Kidney glomerular epithelial cell (primary cell): ENCODE results near the gene NOS1AP.
"Not testable (repeated sequence)": the region's sequence is repeated elsewhere in the genome, so short reads cannot be mapped to it uniquely, and the experiment has no call there.

Experiments
- DNase-seq: peaks from one replicate; lab custom pipeline; 2025; lab: John Stamatoyannopoulos, UW

NOS1AP gene

DNA sequence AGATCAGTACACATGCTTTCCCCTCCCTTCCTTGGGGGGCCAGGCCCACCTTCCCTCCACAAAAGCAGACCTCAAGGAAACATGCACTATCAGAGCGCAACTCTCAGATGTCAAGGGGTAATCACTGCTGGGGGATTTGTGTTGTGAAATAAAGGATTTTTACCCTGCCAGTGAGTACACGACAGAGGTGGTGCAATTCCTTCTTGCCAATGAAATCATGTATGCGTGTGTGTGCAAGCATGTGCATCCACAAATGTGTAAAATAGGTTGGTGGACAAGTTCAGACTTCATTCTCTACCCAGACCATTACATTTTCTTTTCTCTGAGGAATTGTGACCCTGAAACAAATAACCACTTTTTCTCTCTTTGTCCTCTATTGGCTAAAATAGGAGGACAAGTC lies 9.8 kb upstream of the NOS1AP start:
- no peak for DNase-seq

DNA sequence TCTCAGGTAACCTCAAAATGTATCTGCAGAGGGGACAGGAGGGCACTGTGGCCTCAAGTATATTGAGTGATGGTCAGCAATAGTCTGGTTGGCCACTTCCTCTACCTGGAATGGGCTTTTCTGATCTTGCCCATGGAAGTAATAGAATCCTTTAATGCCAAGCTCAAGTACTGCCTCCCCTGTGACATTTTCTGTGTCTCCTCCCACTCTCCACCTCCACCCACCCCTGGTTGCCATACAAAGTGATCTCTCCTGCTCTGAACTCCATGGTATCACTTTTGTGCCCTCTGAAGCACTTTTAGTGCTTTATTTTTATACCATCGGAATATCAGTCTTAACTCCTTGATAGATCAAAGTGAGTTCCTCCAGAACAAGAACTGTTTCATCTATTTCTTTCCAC lies 9.2 kb upstream of the NOS1AP start:
- no peak for DNase-seq

- no peak for DNase-seq
Measured at GRCh38 chr1:162062542-162063015, 6.9 kb upstream of the NOS1AP start.

- DNase-seq, result no peak
Measured at GRCh38 chr1:162065016-162065415, 4.5 kb upstream of the NOS1AP start.

DNA sequence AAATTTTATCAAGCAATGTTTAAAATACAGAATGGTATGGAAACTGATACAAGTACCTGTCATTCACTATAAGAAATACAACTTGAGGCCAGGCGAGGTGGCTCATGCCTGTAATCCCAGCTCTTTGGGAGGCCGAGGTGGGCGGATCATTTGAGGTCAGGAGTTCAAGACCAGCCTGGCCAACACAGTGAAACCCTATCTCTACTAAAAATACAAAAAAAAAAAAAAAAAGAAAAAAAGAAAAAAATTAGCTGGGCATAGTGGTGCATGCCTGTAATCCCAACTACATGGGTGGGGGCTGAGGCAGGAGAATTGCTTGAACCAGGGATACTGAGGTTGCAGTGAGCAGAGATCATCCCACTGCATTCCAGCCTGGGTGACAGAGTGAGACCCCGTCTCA lies 2.7 kb upstream of the NOS1AP start:
- DNase-seq, result not testable (repeated sequence)

DNA sequence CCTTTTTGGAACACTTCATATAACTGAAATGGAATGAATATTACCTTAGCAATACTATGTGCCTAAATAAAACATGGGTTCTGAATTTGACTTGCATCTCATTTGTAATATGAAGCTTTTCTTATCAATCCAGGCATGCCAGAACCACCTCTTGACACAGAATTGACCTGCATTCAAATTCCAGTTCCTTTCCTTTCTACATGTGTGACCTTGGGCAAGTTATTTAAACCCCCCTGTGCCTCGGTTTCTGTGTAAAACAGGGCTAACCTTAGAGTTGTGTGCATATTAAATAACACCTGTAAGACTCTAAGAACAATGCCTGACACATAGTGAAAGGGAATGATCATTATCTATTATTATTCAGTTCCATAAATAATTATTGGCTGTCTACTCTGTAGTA lies 2.0 kb upstream of the NOS1AP start:
- DNase-seq, result no peak

DNA sequence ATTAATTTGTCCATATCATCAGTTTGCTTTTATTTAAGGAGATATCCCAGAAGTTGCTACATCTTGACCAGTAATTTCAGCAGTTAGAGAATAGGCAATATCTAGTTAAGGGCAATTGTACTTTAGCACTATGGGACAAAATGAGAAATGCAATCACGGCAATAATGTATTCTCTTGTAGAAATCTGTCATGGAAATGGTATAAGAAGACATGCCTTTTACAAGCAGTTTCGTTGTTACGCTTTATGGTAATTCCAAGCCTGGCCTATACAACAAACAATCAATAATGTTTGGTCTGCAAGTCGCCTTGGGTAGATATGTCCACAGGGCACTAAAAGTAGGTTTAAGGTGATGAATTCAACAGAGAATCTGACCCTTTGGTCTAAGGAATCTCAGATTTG lies 1.2 kb upstream of the NOS1AP start:
- no peak for DNase-seq

DNA sequence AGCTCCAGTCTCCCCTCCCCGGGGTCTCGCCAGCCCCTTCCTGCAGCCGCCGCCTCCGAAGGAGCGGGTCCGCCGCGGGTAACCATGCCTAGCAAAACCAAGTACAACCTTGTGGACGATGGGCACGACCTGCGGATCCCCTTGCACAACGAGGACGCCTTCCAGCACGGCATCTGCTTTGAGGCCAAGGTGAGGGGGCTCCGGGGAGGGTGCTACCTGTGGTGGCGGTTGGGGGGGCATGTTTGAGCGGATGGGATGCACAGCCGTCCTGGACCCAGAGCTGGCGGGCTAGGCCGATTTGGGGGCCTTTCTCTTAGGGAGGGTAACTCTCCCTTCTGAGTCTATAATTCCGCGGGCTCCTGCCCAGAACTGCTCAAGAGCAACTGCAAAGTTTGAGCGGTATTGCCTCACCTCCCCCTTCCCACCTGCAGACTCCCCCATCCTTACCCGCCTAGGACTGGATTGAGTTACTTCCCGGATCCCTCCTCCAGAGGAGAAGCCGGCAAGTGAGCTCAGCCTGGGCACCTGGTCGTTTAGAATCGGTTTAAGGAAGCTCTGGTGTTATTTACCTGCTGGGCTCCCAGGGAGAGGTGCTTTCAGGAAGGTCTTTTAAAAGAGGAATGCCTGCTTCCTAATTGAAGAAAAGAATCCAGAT lies 730 bp downstream of the NOS1AP start:
- no peak for DNase-seq

- no peak for DNase-seq
Measured at GRCh38 chr1:162070825-162071224, 1.3 kb downstream of the NOS1AP start.

DNA sequence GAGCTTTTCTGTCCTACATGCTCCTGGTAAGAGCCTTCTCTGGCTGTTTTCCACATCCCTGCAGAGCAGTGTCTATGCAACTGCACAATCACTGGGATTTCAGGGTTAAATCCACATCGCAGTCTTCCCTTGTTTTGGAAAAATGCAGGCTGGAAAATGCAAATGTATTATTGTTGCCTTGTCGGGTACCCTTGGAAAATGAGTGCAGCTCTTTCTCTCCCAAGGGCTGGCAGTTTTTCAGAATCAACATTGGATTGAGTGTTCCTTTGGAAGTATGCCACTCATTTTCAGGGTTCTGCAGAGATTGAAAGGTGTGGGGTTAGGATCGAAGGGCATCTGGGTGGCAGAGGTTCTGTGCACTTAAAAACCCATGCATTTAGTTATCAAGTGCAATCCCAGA lies 3.2 kb downstream of the NOS1AP start:
- DNase-seq, result no peak

DNA sequence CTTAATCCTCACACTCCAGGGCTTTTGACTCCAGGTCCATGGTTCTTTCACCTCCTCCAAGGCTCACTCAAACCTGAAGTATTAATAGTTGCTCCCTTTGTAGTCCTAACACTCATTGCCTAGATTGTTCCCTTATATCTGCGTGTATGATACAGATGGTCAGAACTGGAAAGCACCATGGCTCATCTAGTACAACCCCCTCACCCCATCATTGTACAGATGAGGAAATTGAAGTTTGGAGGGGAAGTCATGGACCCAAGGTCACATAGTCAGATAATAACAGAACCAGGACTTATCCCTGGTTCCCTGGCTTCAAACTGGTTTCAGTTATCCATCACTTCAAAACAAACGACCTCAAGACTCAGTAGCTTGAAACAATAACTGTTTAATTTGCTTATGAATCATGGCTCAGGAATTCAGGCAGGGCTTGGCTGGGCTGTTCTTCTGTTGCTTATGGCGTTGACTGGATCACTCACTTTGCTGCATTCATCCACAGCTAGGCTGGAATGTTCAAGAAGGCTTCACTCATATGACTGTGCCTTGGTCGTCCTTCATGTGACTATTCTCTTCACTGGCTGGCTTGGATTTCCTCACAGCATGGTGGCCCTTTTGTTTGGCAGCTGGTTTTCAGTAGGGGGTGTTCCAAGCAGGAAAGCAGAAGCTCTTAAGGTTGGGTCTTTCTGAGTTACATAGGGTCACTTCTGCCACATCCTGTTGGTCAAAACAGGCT lies 5.0 kb downstream of the NOS1AP start:
- DNase-seq, result no peak

DNA sequence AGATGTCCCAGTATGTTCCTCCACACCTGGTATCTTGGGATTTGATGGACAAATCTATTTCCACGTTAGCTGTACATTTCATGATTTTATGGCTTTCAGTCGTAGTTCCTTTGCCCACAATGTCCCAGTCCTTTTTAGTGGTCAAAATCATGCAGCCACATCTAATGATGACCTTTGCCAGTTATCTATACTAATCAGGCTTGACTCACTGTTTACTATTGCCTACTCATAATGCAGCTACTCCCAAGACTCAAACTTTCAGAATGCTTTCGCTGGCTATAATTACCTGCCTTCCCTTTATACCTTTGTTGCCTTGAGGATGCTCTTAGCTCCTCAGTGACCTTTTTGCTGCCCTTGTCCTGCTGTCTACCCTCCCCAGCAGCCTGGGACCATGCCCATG lies 6.4 kb downstream of the NOS1AP start:
- DNase-seq, result no peak

GRCh38 chr1:162077648-162078299 lies 8.3 kb downstream of the NOS1AP start:
- DNase-seq, result no peak

- DNase-seq, result no peak
Measured at GRCh38 chr1:162079030-162079429, 9.5 kb downstream of the NOS1AP start.

DNA sequence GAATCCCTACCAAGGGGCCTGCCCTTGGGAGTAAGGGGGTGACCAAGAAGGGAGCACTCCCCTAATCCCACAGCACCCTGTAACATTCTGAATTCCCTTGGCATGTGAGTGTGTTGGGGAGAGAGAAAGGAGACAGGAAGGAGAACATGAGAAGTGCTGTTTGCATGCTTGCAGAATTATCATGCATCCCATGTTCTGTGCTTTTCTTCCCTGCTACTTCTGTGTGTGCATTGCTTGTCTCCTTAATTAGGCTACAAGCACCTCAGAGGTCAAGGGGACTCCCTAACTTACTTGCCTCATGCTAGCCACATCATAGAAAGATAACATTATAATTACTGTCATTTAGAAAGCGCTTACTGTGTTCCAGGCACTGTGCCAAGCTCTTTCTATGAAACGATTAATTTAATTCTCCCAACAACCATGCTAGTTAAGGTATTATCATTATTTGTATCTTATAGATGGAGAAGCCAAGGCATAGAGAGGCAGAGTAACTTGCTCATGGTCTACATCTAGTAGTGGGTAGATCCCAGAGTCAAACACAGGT lies 11.1 kb downstream of the NOS1AP start:
- no peak for DNase-seq

GRCh38 chr1:162081316-162081715 lies 11.8 kb downstream of the NOS1AP start:
- peak; percentile 70 for DNase-seq

DNA sequence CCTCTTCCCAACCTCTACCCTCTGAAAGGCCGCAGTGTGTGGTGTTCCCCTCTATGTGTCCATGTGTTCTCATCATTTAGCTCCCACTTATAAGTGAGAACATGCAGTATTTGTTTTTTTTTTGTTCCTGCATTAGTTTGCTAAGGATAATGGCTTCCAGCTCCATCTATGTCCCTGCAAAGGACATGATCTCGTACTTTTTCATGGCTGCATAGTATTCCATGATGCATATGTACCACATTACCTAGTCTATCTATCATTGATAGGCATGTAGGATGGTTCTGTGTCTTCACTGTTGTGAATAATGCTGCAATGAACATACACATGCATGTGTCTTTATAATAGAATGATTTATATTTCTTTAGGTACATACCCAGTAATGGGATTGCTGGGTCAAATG lies 12.6 kb downstream of the NOS1AP start:
- DNase-seq, result not testable (repeated sequence)

DNA sequence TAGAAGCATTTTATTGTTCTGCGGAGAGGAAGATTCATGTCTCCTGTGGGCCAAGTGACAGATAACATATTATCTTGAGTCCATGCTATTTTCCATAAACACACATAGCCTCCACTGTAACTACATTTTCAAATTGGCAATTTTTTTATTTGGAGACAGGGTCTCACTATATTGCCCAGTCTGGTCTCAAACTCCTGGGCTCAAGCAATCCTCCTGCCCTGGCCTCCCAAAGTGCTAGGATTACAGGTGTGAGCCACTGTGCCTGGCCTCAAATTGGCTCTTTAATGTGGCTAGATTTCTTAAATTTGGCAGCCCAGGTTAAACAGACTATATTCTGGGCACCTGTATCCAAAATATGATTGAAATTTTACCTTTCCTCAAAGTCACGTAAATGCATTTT lies 13.8 kb downstream of the NOS1AP start:
- DNase-seq, result no peak

- no peak for DNase-seq
Measured at GRCh38 chr1:162085991-162086390, 16.5 kb downstream of the NOS1AP start.

DNA sequence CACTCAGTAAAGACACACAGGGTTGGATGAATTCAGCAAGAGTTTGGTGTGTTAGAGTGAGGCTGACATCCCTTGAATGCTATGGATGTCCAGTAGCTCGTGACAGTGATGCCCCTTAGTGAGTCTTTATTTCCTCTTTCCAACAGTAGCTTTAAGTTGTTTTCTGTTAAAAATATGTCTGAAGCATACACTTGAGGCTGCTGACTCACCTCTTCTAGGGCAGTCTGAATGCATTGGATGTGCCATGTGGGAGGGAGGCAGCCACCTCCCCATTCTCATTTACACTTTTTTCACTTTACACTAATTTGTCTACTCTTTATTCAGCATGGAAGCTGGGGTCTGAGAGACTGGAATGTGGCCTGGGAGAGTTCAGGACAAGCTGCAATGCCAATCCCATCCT lies 17.6 kb downstream of the NOS1AP start:
- DNase-seq, result no peak

DNA sequence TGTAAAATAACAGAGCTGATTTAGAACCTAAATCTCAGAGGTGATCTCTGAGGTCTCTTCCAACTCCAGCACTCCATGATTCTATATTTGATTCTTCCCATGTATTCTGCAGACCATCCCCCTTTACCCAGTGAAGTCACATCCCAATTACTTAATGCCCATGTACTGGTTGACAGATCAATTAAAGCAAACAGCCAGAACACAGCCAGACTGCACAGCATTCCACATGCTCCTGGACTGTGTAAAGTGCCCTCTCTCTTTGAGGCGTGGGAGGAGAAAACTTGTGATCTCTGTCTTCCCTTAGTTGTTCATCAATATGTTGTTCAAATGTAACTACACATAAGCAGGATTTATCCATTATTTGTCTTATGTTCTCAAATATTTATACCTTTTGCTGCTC lies 18.1 kb downstream of the NOS1AP start:
- DNase-seq, result peak; percentile 23

DNA sequence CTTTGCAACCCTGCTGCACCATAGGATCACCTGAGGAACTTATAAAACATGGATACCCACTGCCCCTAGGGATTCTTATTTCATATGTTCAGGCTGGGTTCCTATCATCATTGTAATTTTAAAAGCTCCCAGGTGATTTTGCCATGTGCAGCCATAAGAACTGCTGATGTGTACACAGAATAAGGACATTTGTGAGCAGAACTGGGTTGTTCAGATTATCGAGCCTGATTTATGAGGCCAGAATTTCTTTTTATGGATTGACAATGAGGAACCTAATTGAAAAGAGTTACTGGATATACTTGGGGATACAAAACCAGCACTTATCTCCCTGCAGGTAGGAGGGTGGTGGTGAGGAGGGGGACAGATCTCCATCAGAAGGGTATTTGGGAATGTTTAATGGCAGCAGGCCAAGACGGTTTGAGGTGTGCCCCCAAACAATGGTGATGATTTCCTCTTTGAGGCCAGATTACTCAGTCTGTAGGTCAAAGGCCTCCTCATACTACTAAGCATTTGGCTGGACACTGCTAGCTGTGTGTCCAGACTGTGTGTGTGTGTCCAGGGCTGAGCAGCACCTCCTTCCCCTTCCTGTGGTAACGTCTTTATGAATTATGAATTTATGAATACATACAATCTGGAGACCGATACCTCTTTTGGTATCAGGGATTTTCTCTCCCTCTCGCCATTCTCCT lies 18.9 kb downstream of the NOS1AP start:
- no peak for DNase-seq
